ENCODE results near the gene CAMTA1. TPM values are rescaled to one million over a fixed set of nuclear protein-coding genes. Genes with fewer than 3 reads are reported as not detected.
A peak's percentile ranks its signal among the peaks of the same experiment; 100 is the strongest.

Gene CAMTA1
- polyA plus RNA-seq, 1 of the 3 experiments (the other 2 are of a cell fraction), result 63.1 TPM

DNA sequence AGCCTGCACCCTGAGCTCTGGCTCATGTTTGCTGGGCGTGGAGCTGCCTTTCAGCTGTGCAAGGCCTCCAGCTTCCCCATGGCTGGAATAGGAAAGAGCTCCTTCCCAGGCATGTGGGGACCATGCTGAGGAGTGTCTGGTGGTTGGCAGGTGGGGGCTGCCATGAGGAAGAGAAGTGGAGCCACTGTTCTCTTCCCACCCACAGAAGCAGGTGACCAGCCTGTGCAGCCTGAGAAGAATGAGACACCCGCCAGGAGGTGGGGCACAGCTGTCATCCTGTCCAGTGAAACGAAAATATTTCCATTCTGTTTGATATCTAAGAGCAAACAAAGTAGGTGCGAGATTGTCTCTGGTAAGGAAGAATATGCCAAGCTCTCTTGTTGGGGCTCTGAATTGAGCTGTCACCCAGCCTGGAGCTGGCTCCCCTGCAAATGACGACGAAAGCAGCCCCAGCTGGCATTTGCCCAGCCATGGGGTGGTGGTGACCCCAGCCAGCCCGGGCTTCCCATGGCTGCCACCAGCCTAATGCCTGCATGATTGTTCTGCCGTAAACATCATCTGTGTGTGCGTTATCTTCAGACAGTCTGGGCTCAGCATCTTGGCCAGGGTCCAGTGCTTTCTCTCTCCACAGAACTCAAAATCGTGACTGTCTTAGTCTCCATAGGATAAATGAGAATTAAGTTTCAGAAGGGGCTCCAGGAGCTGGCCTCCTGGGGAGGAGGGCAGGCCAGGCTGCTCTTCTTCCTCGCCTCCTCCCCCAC lies 556.1 kb downstream of the CAMTA1 start:
- no peak overlapping the region for H3K4me3 ChIP-seq (ENCODE audit: low read depth in 2 of 2, low read length in 1 of 2)
- ChIA-PET CTCF (interaction anchor here (0.8 to 1.4 kb wide), 7 partner anchors 32 to 304 kb away, joined by 3 to 5 read pairs (median 4); no protein-coding TSS in a partner anchor), POLR2A (no interaction called here)
- no peak overlapping the region for H3K9ac ChIP-seq
- DNase-seq, result peak; percentile 82
- no peaks in the 10 kb centered on the region for H3K9me2 ChIP-seq
- H3K4me2 ChIP-seq, result no peak overlapping the region
- H3K9me3 ChIP-seq, result no peaks in the 10 kb centered on the region
- H3K36me3 ChIP-seq (replicated peaks in 1 of 2; ENCODE audit: control insufficient read depth in 1 of 2, insufficient read depth in 2 of 2, low read length in 1 of 2), result no peaks in the 10 kb centered on the region
- H4K20me1 ChIP-seq (ENCODE audit: insufficient read depth), result no peaks in the 10 kb centered on the region
- 56% methylated on average over 8 of the region's 11 CpGs for WGBS (ENCODE audit: low lambda C conversion rate)
- no peak overlapping the region for H2AFZ ChIP-seq (ENCODE audit: low read depth)
- peaks cover 0 to 39% of the 10 kb centered on the region in 2 experiments; a peak in 2 of 4 replicates for H3K4me1 ChIP-seq (ENCODE audit: control insufficient read depth in 1 of 2, insufficient read depth in 2 of 2, low read depth in 1 of 2, low read length in 1 of 2)
- H3F3A ChIP-seq (replicated peaks; ENCODE audit: insufficient read depth), result no peaks in the 10 kb centered on the region
- H3K27me3 ChIP-seq (ENCODE audit: insufficient read depth), result no peaks in the 10 kb centered on the region
- no peaks in the 10 kb centered on the region for H3K79me2 ChIP-seq (ENCODE audit: insufficient read depth)
- peak overlapping the region in 1 of 2 experiments; percentile 98; a peak in 2 of 4 replicates for H3K27ac ChIP-seq (ENCODE audit: low read depth in 2 of 2, low read length in 1 of 2)
- TF ChIP-seq FOXM1 (IDR thresholded peaks at IDR 0.05; ENCODE audit: low read depth), result no peak
- TF ChIP-seq, protein P1, sequence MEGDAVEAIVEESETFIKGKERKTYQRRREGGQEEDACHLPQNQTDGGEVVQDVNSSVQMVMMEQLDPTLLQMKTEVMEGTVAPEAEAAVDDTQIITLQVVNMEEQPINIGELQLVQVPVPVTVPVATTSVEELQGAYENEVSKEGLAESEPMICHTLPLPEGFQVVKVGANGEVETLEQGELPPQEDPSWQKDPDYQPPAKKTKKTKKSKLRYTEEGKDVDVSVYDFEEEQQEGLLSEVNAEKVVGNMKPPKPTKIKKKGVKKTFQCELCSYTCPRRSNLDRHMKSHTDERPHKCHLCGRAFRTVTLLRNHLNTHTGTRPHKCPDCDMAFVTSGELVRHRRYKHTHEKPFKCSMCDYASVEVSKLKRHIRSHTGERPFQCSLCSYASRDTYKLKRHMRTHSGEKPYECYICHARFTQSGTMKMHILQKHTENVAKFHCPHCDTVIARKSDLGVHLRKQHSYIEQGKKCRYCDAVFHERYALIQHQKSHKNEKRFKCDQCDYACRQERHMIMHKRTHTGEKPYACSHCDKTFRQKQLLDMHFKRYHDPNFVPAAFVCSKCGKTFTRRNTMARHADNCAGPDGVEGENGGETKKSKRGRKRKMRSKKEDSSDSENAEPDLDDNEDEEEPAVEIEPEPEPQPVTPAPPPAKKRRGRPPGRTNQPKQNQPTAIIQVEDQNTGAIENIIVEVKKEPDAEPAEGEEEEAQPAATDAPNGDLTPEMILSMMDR (IDR thresholded peaks at IDR 0.05), result no peak
- TF ChIP-seq MEF2A (IDR thresholded peaks at IDR 0.05; ENCODE audit: borderline replicate concordance, low read depth), result no peak
- peak; percentile 30 for TF ChIP-seq RAD21 (IDR thresholded peaks at IDR 0.05; ENCODE audit: low read length)
- TF ChIP-seq, protein P2, sequence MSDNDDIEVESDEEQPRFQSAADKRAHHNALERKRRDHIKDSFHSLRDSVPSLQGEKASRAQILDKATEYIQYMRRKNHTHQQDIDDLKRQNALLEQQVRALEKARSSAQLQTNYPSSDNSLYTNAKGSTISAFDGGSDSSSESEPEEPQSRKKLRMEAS (IDR thresholded peaks at IDR 0.05; ENCODE audit: low read depth), result no peak
- TF ChIP-seq RXRA (IDR thresholded peaks at IDR 0.05; ENCODE audit: borderline replicate concordance, low read depth), result no peak
- no peak for TF ChIP-seq TEAD4 (IDR thresholded peaks at IDR 0.05; ENCODE audit: borderline replicate concordance, insufficient read depth)
- TF ChIP-seq, protein P3, sequence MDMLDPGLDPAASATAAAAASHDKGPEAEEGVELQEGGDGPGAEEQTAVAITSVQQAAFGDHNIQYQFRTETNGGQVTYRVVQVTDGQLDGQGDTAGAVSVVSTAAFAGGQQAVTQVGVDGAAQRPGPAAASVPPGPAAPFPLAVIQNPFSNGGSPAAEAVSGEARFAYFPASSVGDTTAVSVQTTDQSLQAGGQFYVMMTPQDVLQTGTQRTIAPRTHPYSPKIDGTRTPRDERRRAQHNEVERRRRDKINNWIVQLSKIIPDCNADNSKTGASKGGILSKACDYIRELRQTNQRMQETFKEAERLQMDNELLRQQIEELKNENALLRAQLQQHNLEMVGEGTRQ (IDR thresholded peaks at IDR 0.05; ENCODE audit: borderline replicate concordance, low read depth, low read length), result no peak
- no peak for TF ChIP-seq POLR2AphosphoS5 (IDR thresholded peaks at IDR 0.05; ENCODE audit: low read depth, low read length)
- TF ChIP-seq GATA2 (CRISPR knock-in tag; IDR thresholded peaks at IDR 0.05), result peak; percentile 84
- TF ChIP-seq NRF1 (IDR thresholded peaks at IDR 0.05; ENCODE audit: low read depth, low read length), result no peak
- no peak for TF ChIP-seq JUND (IDR thresholded peaks at IDR 0.05)
- TF ChIP-seq, protein P4, sequence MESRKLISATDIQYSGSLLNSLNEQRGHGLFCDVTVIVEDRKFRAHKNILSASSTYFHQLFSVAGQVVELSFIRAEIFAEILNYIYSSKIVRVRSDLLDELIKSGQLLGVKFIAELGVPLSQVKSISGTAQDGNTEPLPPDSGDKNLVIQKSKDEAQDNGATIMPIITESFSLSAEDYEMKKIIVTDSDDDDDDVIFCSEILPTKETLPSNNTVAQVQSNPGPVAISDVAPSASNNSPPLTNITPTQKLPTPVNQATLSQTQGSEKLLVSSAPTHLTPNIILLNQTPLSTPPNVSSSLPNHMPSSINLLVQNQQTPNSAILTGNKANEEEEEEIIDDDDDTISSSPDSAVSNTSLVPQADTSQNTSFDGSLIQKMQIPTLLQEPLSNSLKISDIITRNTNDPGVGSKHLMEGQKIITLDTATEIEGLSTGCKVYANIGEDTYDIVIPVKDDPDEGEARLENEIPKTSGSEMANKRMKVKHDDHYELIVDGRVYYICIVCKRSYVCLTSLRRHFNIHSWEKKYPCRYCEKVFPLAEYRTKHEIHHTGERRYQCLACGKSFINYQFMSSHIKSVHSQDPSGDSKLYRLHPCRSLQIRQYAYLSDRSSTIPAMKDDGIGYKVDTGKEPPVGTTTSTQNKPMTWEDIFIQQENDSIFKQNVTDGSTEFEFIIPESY (IDR thresholded peaks at IDR 0.05; ENCODE audit: borderline replicate concordance, low read depth), result no peak
- no peak for TF ChIP-seq TCF12 (IDR thresholded peaks at IDR 0.05)
- TF ChIP-seq, protein P5, sequence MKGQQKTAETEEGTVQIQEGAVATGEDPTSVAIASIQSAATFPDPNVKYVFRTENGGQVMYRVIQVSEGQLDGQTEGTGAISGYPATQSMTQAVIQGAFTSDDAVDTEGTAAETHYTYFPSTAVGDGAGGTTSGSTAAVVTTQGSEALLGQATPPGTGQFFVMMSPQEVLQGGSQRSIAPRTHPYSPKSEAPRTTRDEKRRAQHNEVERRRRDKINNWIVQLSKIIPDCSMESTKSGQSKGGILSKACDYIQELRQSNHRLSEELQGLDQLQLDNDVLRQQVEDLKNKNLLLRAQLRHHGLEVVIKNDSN (IDR thresholded peaks at IDR 0.05; ENCODE audit: borderline replicate concordance, low read depth), result no peak
- TF ChIP-seq CHD2 (IDR thresholded peaks at IDR 0.05; ENCODE audit: low read length, partially characterized antibody), result peak; percentile 35
- TF ChIP-seq NFIC (IDR thresholded peaks at IDR 0.05; ENCODE audit: borderline replicate concordance), result peak; percentile 28; the same call in 1 of the 2 replicates
- no peak for TF ChIP-seq RFX5 (IDR thresholded peaks at IDR 0.05; ENCODE audit: low read length)
- TF ChIP-seq, protein P6, sequence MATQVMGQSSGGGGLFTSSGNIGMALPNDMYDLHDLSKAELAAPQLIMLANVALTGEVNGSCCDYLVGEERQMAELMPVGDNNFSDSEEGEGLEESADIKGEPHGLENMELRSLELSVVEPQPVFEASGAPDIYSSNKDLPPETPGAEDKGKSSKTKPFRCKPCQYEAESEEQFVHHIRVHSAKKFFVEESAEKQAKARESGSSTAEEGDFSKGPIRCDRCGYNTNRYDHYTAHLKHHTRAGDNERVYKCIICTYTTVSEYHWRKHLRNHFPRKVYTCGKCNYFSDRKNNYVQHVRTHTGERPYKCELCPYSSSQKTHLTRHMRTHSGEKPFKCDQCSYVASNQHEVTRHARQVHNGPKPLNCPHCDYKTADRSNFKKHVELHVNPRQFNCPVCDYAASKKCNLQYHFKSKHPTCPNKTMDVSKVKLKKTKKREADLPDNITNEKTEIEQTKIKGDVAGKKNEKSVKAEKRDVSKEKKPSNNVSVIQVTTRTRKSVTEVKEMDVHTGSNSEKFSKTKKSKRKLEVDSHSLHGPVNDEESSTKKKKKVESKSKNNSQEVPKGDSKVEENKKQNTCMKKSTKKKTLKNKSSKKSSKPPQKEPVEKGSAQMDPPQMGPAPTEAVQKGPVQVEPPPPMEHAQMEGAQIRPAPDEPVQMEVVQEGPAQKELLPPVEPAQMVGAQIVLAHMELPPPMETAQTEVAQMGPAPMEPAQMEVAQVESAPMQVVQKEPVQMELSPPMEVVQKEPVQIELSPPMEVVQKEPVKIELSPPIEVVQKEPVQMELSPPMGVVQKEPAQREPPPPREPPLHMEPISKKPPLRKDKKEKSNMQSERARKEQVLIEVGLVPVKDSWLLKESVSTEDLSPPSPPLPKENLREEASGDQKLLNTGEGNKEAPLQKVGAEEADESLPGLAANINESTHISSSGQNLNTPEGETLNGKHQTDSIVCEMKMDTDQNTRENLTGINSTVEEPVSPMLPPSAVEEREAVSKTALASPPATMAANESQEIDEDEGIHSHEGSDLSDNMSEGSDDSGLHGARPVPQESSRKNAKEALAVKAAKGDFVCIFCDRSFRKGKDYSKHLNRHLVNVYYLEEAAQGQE (IDR thresholded peaks at IDR 0.05; ENCODE audit: low read depth, low read length), result no peak
- TF ChIP-seq, protein P7, sequence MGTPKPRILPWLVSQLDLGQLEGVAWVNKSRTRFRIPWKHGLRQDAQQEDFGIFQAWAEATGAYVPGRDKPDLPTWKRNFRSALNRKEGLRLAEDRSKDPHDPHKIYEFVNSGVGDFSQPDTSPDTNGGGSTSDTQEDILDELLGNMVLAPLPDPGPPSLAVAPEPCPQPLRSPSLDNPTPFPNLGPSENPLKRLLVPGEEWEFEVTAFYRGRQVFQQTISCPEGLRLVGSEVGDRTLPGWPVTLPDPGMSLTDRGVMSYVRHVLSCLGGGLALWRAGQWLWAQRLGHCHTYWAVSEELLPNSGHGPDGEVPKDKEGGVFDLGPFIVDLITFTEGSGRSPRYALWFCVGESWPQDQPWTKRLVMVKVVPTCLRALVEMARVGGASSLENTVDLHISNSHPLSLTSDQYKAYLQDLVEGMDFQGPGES (IDR thresholded peaks at IDR 0.05; ENCODE audit: low read depth, low read length), result no peak
- TF ChIP-seq SIN3A (IDR thresholded peaks at IDR 0.05; ENCODE audit: borderline replicate concordance, low read depth, low read length), result no peak
- TF ChIP-seq FOSL2 (IDR thresholded peaks at IDR 0.05; ENCODE audit: borderline replicate concordance, low read depth), result no peak
